SK-N-SH (cell line): ENCODE data around the gene AKAP17A.

Experiments used
- CTCF ChIP-seq: fragments of 200-600 bp; sonication (generic); IDR thresholded peaks from 2 replicates; pipeline ENCODE4 v1.6.1; 2017; ENCODE audit warnings: antibody characterized with exemption, mild to moderate bottlenecking, moderate library complexity
- FOSL2 ChIP-seq: IDR thresholded peaks from 2 replicates; pipeline ENCODE4 v1.4.0; 2012; ENCODE audit warnings: low read depth, mild to moderate bottlenecking, moderate library complexity, borderline replicate concordance
- GABPA ChIP-seq: IDR thresholded peaks from 2 replicates; pipeline ENCODE4 v1.4.0; 2012; ENCODE audit warnings: low read depth, mild to moderate bottlenecking
- JUND ChIP-seq: IDR thresholded peaks from 2 replicates; pipeline ENCODE4 v1.4.0; 2012
- MXI1 ChIP-seq: IDR thresholded peaks from 2 replicates; pipeline ENCODE4 v1.6.1; 2012; ENCODE audit warnings: mild to moderate bottlenecking, low read depth, low read length, improper control_type of control experiment
- RAD21 ChIP-seq: IDR thresholded peaks from 2 replicates; pipeline ENCODE4 v1.6.1; 2012; ENCODE audit warnings: mild to moderate bottlenecking, low read length
- SIN3A ChIP-seq: IDR thresholded peaks from 2 replicates; pipeline ENCODE4 v1.6.1; 2012; ENCODE audit warnings: low read depth, mild to moderate bottlenecking, low read length, moderate library complexity, borderline replicate concordance

- no peak for TF ChIP-seq CTCF
- TF ChIP-seq JUND = no peak
- TF ChIP-seq MXI1 = no peak
- TF ChIP-seq RAD21 = no peak
- no peak for TF ChIP-seq FOSL2
- TF ChIP-seq GABPA = no peak
- no peak for TF ChIP-seq SIN3A
Observed at GRCh38 chrX:1602299-1602698, 10.9 kb downstream of the AKAP17A start.
